ENCODE results near the gene INPP5A. TPM values are rescaled to one million over a fixed set of nuclear protein-coding genes. Genes with fewer than 3 reads are reported as not detected.

The INPP5A gene
- total RNA-seq, 1 donor from 2014 or later = 45.2 TPM

- Mint-ChIP-seq H3K4me1 (ENCODE audit: unreplicated experiment) (no peaks in the 10 kb centered on the region), H3K9me3 (ENCODE audit: unreplicated experiment) (no peaks in the 10 kb centered on the region), H3K4me3 (ENCODE audit: unreplicated experiment) (no peak overlapping the region), H3K27me3 (ENCODE audit: unreplicated experiment) (peaks cover 10% of the 10 kb centered on the region), H3K36me3 (ENCODE audit: low read depth, unreplicated experiment) (peaks cover 4% of the 10 kb centered on the region), H3K27ac (ENCODE audit: unreplicated experiment) (peak overlapping the region; percentile 9)
- no peak for DNase-seq (ENCODE audit: low spot score)
- TF ChIP-seq, protein P1, sequence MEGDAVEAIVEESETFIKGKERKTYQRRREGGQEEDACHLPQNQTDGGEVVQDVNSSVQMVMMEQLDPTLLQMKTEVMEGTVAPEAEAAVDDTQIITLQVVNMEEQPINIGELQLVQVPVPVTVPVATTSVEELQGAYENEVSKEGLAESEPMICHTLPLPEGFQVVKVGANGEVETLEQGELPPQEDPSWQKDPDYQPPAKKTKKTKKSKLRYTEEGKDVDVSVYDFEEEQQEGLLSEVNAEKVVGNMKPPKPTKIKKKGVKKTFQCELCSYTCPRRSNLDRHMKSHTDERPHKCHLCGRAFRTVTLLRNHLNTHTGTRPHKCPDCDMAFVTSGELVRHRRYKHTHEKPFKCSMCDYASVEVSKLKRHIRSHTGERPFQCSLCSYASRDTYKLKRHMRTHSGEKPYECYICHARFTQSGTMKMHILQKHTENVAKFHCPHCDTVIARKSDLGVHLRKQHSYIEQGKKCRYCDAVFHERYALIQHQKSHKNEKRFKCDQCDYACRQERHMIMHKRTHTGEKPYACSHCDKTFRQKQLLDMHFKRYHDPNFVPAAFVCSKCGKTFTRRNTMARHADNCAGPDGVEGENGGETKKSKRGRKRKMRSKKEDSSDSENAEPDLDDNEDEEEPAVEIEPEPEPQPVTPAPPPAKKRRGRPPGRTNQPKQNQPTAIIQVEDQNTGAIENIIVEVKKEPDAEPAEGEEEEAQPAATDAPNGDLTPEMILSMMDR (IDR thresholded peaks at IDR 0.05; ENCODE audit: unreplicated experiment) = no peak
These were observed 150.4 kb downstream of the INPP5A start for GRCh38 chr10:132687893-132688579.

GRCh38 chr10:132688580-132689420 is 151.2 kb downstream of the INPP5A start:
- TF ChIP-seq, protein P1 (IDR thresholded peaks at IDR 0.05; ENCODE audit: unreplicated experiment) = no peak
- Mint-ChIP-seq H3K27me3 (ENCODE audit: unreplicated experiment) (peaks cover 8% of the 10 kb centered on the region), H3K36me3 (ENCODE audit: low read depth, unreplicated experiment) (peaks cover 6% of the 10 kb centered on the region), H3K9me3 (ENCODE audit: unreplicated experiment) (no peaks in the 10 kb centered on the region), H3K4me1 (ENCODE audit: unreplicated experiment) (no peaks in the 10 kb centered on the region), H3K27ac (ENCODE audit: unreplicated experiment) (peak overlapping the region; percentile 9), H3K4me3 (ENCODE audit: unreplicated experiment) (no peak overlapping the region)
- DNase-seq (ENCODE audit: low spot score) = no peak

DNA sequence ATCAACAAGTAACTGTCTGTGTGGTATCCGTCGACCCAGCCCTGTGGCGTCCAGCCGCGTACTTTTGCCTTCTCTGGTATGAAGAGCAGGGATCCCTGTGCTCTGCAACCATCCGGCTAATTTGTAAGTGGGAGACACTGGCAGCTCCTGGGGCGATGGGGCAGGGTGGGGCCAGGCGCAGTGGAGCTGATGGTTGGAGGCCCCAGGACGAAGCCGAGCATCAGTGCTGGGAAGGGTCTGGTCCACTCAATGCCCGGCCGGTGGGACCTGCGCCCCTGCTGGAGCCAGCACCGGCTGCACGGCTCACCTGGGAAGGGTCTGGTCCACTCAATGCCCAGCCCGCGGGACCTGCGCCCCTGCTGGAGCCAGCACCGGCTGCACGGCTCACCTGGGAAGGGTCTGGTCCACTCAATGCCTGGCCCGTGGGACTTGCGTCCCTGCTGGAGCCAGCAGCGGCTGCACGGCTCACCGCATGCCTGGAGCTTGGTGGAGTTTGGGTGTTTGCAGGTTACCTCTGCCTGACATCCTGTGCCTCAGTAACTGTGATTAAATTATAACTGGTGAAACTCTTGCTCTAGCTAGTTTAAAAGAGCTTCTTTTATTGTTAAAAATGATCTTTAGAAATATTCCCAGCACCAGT is 152.3 kb downstream of the INPP5A start:
- Mint-ChIP-seq H3K27me3 (ENCODE audit: unreplicated experiment) (peaks cover 8% of the 10 kb centered on the region), H3K27ac (ENCODE audit: unreplicated experiment) (no peak overlapping the region), H3K4me3 (ENCODE audit: unreplicated experiment) (no peak overlapping the region), H3K4me1 (ENCODE audit: unreplicated experiment) (no peaks in the 10 kb centered on the region), H3K36me3 (ENCODE audit: low read depth, unreplicated experiment) (peaks cover 9% of the 10 kb centered on the region), H3K9me3 (ENCODE audit: unreplicated experiment) (no peaks in the 10 kb centered on the region)
- DNase-seq (ENCODE audit: low spot score) = no peak
- TF ChIP-seq, protein P1 (IDR thresholded peaks at IDR 0.05; ENCODE audit: unreplicated experiment) = no peak

DNA sequence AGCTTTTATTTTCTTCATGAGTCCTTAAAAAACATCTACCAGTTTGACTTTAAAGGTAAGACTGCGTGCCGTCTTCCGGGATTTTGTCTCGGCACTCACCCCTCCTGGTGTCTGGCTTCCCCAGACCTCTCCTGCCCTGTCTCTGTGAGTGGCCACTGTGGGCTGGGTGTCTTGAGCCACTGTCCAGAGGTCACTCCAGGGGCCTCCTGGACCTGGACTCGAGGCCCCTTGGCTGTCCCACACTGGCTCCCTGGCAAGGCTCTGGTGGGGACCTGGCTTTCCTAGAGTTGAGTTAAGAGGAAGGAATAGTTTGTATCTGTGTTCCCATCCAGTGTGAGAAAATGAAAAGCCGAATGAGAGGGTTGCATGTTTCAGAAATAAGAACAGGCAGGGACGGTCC is 152.8 kb downstream of the INPP5A start:
- TF ChIP-seq, protein P1 (IDR thresholded peaks at IDR 0.05; ENCODE audit: unreplicated experiment) = no peak
- Mint-ChIP-seq H3K4me3 (ENCODE audit: unreplicated experiment) (no peak overlapping the region), H3K36me3 (ENCODE audit: low read depth, unreplicated experiment) (peaks cover 9% of the 10 kb centered on the region), H3K27ac (ENCODE audit: unreplicated experiment) (no peak overlapping the region), H3K9me3 (ENCODE audit: unreplicated experiment) (no peaks in the 10 kb centered on the region), H3K27me3 (ENCODE audit: unreplicated experiment) (peaks cover 8% of the 10 kb centered on the region), H3K4me1 (ENCODE audit: unreplicated experiment) (no peaks in the 10 kb centered on the region)
- DNase-seq (ENCODE audit: low spot score) = no peak

Measured in endothelial cell (in vitro differentiated cells).